Measurements from ENCODE around the gene BCL2L12.

DNA sequence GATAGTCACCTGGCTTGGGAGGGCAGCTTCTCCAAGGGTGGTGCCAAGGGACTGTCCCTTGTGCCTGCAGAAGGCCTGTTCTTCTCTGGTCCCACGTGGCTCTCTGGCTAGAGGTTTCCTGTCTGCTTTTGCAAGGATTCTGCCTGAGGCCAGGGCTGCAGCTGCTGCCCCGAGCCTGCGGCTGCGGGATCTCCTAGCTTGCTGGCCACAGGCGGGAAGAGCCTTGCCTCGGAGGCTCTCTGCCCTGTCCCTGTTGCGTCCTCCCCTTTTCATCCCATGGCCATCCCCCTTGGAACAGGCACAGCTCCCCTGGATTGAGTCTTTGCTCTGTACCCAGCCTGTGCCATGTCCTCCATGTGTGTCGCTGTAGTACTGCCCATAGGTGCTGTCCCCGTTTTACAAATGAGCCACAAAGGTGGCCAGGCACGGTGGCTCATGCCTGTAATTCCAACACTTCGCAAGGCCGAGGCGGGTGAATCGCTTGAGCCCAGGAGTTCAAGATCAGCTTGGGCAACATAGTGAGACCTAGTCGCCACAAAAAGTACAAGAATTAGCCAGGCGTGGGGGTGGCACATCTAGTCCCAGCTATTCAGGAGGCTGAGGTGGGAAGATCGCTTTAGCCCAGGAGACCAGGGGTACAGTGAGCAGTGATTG is 9.2 kb upstream of the BCL2L12 start:
- no peak for TF ChIP-seq CTCF (IDR thresholded peaks at IDR 0.05)
- no peak for TF ChIP-seq POLR2A (IDR thresholded peaks at IDR 0.05)

All from esophagus squamous epithelium (tissue), 4 donors.